ENCODE data around the gene SMCO3. TPM values are rescaled to one million over a fixed set of nuclear protein-coding genes. Genes with fewer than 3 reads are reported as not detected.

The SMCO3 gene
- total RNA-seq, 1 experiment from 2014 or later = not detected

GRCh38 chr12:14756334-14757143 is 57.4 kb downstream of the SMCO3 start:
- CTCF ChIA-PET = interaction anchor here (1.3 kb wide), 1 partner anchor 13 kb away, joined by 6 read pairs; no protein-coding TSS in a partner anchor
- Mint-ChIP-seq H3K4me1 (ENCODE audit: low read depth, unreplicated experiment) (peaks cover 8% of the 10 kb centered on the region), H3K9me3 (ENCODE audit: low read depth, unreplicated experiment) (peaks cover 6% of the 10 kb centered on the region), H3K27me3 (ENCODE audit: unreplicated experiment) (no peaks in the 10 kb centered on the region), H3K4me3 (ENCODE audit: low read depth, unreplicated experiment) (no peak overlapping the region), H3K36me3 (ENCODE audit: insufficient read depth, unreplicated experiment) (peaks cover 7% of the 10 kb centered on the region), H3K27ac (ENCODE audit: unreplicated experiment) (no peak overlapping the region)
- BruUV-seq (replicated peaks) = no TSS peak
- peak; percentile 74 for TF ChIP-seq CTCF (IDR thresholded peaks at IDR 0.05; ENCODE audit: unreplicated experiment)
- intact Hi-C loops (cut with micrococcal nuclease; ENCODE audit: unreplicated experiment) = no loop called here
- peak; percentile 54 for DNase-seq

Other genes starting within 250 kb of the SMCO3 start
- gene PLBD1, start 246.3 kb downstream of the SMCO3 start, total RNA-seq (2022) = 75.3 and 98.1 TPM in 2 replicates
- gene GUCY2C, start 117.6 kb downstream of the SMCO3 start, total RNA-seq (2022) = not detected in 2 replicates
- gene WBP11, start 10.7 kb downstream of the SMCO3 start, total RNA-seq (2022) = 75.9 and 97.4 TPM in 2 replicates
- gene C12orf60, start 10.5 kb downstream of the SMCO3 start, total RNA-seq (2022) = 0.95 and 1.2 TPM in 2 replicates
- not detected in 2 replicates for gene ART4, start 29.3 kb upstream of the SMCO3 start, total RNA-seq (2022)
- gene MGP, start 71.7 kb upstream of the SMCO3 start, total RNA-seq (2022) = 0.64 TPM in 1 of 2 replicates, not detected in the other
- 0.17 and 2.3 TPM in 2 replicates for gene ERP27, start 124.4 kb upstream of the SMCO3 start, total RNA-seq (2022)
- 23.5 and 23.6 TPM in 2 replicates for gene ARHGDIB, start 147.4 kb upstream of the SMCO3 start, total RNA-seq (2022)
- not detected in 2 replicates for gene PDE6H, start 158.9 kb upstream of the SMCO3 start, total RNA-seq (2022)